ENCODE measurements around the gene GBF1.

GBF1 gene

GRCh38 chr10:102399217-102400021, 154.1 kb downstream of the GBF1 start:
- peaks cover 3% of the 10 kb centered on the region; the same call in 1 of the 2 replicates for H3K36me3 ChIP-seq (ENCODE audit: insufficient read depth)
- no peak overlapping the region for H3K4me3 ChIP-seq (IDR thresholded peaks at IDR 0.05; ENCODE audit: insufficient read depth, low read depth, low read length)
- H2AFZ ChIP-seq (ENCODE audit: low read depth) = no peak overlapping the region
- H3K9ac ChIP-seq = peak overlapping the region; percentile 25; the same call in 1 of the 2 replicates
- no peaks in the 10 kb centered on the region for H4K20me1 ChIP-seq (ENCODE audit: insufficient read depth)
- peaks cover 30% of the 10 kb centered on the region for H3K4me1 ChIP-seq (ENCODE audit: low read depth, poor library complexity, severe bottlenecking)
- peak overlapping the region; percentile 28; the same call in 1 of the 2 replicates for H3K27ac ChIP-seq
- TF ChIP-seq CTCF (conservative IDR thresholded peaks at IDR 0.05; ENCODE audit: low read depth, low read length) = peak; percentile 83
- H3K79me2 ChIP-seq (ENCODE audit: insufficient read depth, low read depth) = peaks cover 22% of the 10 kb centered on the region
- H3K27me3 ChIP-seq (ENCODE audit: insufficient read depth, low read depth) = no peaks in the 10 kb centered on the region
- peak overlapping the region; percentile 52 for H3K4me2 ChIP-seq

- H3K36me3 ChIP-seq (ENCODE audit: insufficient read depth) = peaks cover 3% of the 10 kb centered on the region; the same call in 1 of the 2 replicates
- no peak overlapping the region for H3K27ac ChIP-seq
- TF ChIP-seq CTCF (conservative IDR thresholded peaks at IDR 0.05; ENCODE audit: low read depth, low read length) = no peak
- H3K9ac ChIP-seq = no peak overlapping the region
- H3K4me2 ChIP-seq = peak overlapping the region; percentile 52
- no peak overlapping the region for H3K4me3 ChIP-seq (IDR thresholded peaks at IDR 0.05; ENCODE audit: insufficient read depth, low read depth, low read length)
- H3K79me2 ChIP-seq (ENCODE audit: insufficient read depth, low read depth) = peaks cover 22% of the 10 kb centered on the region
- H4K20me1 ChIP-seq (ENCODE audit: insufficient read depth) = no peaks in the 10 kb centered on the region
- no peak overlapping the region for H2AFZ ChIP-seq (ENCODE audit: low read depth)
- H3K27me3 ChIP-seq (ENCODE audit: insufficient read depth, low read depth) = no peaks in the 10 kb centered on the region
- H3K4me1 ChIP-seq (ENCODE audit: low read depth, poor library complexity, severe bottlenecking) = peaks cover 30% of the 10 kb centered on the region
Observed at GRCh38 chr10:102400076-102400475, 154.7 kb downstream of the GBF1 start.

- Histone ChIP-seq H3K4me1 (ENCODE audit: low read depth, poor library complexity, severe bottlenecking) (peaks cover 30% of the 10 kb centered on the region), H3K79me2 (ENCODE audit: insufficient read depth, low read depth) (peaks cover 22% of the 10 kb centered on the region), H2AFZ (ENCODE audit: low read depth) (no peak overlapping the region), H3K27ac (no peak overlapping the region), H3K27me3 (ENCODE audit: insufficient read depth, low read depth) (no peaks in the 10 kb centered on the region), H3K4me2 (no peak overlapping the region), H3K9ac (no peak overlapping the region), H3K4me3 (IDR thresholded peaks at IDR 0.05; ENCODE audit: insufficient read depth, low read depth, low read length) (no peak overlapping the region), H4K20me1 (ENCODE audit: insufficient read depth) (no peaks in the 10 kb centered on the region), H3K36me3 (ENCODE audit: insufficient read depth) (peaks cover 3% of the 10 kb centered on the region; the same call in 1 of the 2 replicates)
- TF ChIP-seq CTCF (conservative IDR thresholded peaks at IDR 0.05; ENCODE audit: low read depth, low read length) = no peak
Observed at GRCh38 chr10:102400598-102401341, 155.4 kb downstream of the GBF1 start.

GRCh38 chr10:102401342-102401654, 156.0 kb downstream of the GBF1 start:
- Histone ChIP-seq H2AFZ (ENCODE audit: low read depth) (no peak overlapping the region), H3K27me3 (ENCODE audit: insufficient read depth, low read depth) (no peaks in the 10 kb centered on the region), H4K20me1 (ENCODE audit: insufficient read depth) (no peaks in the 10 kb centered on the region), H3K27ac (no peak overlapping the region), H3K36me3 (ENCODE audit: insufficient read depth) (peaks cover 3% of the 10 kb centered on the region; the same call in 1 of the 2 replicates), H3K9ac (no peak overlapping the region), H3K79me2 (ENCODE audit: insufficient read depth, low read depth) (peaks cover 16% of the 10 kb centered on the region), H3K4me2 (no peak overlapping the region), H3K4me3 (IDR thresholded peaks at IDR 0.05; ENCODE audit: insufficient read depth, low read depth, low read length) (no peak overlapping the region), H3K4me1 (ENCODE audit: low read depth, poor library complexity, severe bottlenecking) (peaks cover 30% of the 10 kb centered on the region)
- no peak for TF ChIP-seq CTCF (conservative IDR thresholded peaks at IDR 0.05; ENCODE audit: low read depth, low read length)

Data from KMS-11 (cell line).